ENCODE measurements around the gene LIFR.

- TF ChIP-seq CTCF (conservative IDR thresholded peaks at IDR 0.05; ENCODE audit: low read depth, low read length) (no peak), EZH2 (IDR thresholded peaks at IDR 0.05; ENCODE audit: low read length, unreplicated experiment) (no peak)
These were observed 9.7 kb downstream of the LIFR start for GRCh38 chr5:38546691-38547146.

Data from PC-3 (cell line).